Lower leg skin (tissue), 3 donors: ENCODE measurements around the gene AVPR2.

Source experiments
- POLR2A ChIP-seq, 2 donors: fragments of 450-650 bp; IDR thresholded peaks; one replicate each; pipeline ENCODE4 v1.6.1; 2016 to 2017; ENCODE audit warnings: antibody characterized with exemption in 2 of 2, mild to moderate bottlenecking in 1 of 2, moderate library complexity in 1 of 2
- TF ChIP-seq, protein P1 (sequence below), 3 donors: fragments of 450-650 bp; IDR thresholded peaks; one replicate each; pipeline ENCODE4 v1.5.1; 2016; ENCODE audit warnings: antibody characterized with exemption in 3 of 3, mild to moderate bottlenecking in 3 of 3, moderate library complexity in 2 of 3

DNA sequence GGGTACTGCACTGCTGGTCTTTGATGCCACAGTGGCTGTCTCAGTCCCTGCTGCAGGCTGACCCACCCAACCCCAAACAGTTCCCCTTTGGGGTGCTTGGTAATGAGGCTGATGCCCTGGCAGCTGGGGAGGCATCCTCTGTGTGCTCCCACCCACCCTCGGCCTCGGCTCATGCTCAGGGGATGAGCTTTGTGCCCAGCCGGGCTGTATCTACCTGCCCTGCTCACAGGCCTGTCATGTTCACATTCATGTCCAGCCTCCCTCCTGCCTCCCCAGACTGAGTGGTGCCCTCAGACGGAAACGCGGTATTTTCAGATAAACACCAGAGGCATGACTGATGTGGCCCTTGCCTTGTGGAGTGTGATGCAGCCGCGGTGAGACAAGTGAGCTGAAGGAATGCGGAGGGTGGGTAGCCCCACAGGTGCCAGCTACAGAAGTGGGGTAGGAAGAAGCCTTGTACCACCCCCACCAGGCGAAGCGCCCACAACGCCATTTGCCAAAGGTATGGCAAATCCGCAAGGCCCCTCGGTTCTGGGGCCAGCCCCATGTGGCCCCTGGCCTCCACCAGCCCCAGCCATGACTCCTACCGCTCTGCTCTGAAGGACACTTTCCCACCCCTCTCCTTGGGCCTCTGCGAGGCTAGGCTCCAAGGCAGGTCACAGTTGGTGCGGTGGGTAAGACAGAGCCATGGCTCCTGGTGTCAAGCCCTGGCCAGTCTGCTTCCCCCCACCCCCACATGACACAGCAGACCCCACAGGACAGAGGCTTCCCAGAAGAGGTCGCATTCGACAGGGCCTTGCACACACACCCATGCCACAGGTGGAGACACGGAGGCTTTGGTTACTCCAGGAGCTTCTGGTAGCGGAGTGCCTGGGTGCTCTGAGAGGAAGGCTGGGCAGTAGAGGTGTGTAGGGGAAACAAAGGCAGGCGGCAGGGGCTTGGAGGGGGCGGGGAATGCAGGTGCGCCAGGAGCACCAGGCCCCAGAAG lies 41.8 kb downstream of the AVPR2 start:
- no peak for TF ChIP-seq POLR2A (IDR thresholded peaks at IDR 0.05)
- TF ChIP-seq, protein P1, sequence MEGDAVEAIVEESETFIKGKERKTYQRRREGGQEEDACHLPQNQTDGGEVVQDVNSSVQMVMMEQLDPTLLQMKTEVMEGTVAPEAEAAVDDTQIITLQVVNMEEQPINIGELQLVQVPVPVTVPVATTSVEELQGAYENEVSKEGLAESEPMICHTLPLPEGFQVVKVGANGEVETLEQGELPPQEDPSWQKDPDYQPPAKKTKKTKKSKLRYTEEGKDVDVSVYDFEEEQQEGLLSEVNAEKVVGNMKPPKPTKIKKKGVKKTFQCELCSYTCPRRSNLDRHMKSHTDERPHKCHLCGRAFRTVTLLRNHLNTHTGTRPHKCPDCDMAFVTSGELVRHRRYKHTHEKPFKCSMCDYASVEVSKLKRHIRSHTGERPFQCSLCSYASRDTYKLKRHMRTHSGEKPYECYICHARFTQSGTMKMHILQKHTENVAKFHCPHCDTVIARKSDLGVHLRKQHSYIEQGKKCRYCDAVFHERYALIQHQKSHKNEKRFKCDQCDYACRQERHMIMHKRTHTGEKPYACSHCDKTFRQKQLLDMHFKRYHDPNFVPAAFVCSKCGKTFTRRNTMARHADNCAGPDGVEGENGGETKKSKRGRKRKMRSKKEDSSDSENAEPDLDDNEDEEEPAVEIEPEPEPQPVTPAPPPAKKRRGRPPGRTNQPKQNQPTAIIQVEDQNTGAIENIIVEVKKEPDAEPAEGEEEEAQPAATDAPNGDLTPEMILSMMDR (IDR thresholded peaks at IDR 0.05), result no peak
